ENCODE measurements around the gene LRRC28. TPM values are rescaled to one million over a fixed set of nuclear protein-coding genes. Genes with fewer than 3 reads are reported as not detected.

The LRRC28 gene
- total RNA-seq, 1 experiment from 2014 or later: 39.3 TPM

- H3K27me3 ChIP-seq (ENCODE audit: control insufficient read depth, insufficient read depth, low read length): no peaks in the 10 kb centered on the region
- no peaks in the 10 kb centered on the region for H3K4me1 ChIP-seq (ENCODE audit: control insufficient read depth, insufficient read depth, low read length)
- DNase-seq (ENCODE audit: low read depth, low spot score) (no peak), ATAC-seq (no peak)
- BruUV-seq (replicated peaks): no TSS peak
- in situ Hi-C loops (cut with HindIII; ENCODE audit: low pct_unique_long_range_greater_than_20kb, low sequenced_read_pairs): no loop called here
- H3K36me3 ChIP-seq (ENCODE audit: control insufficient read depth, insufficient read depth, low read length): no peaks in the 10 kb centered on the region
- H3K27ac ChIP-seq (ENCODE audit: low read length): no peak overlapping the region
- intact Hi-C loops (cut with micrococcal nuclease; ENCODE audit: unreplicated experiment): no loop called here
- peaks cover 8% of the 10 kb centered on the region; the same call in 1 of the 2 replicates for H3K9me3 ChIP-seq (ENCODE audit: control insufficient read depth, insufficient read depth, low read depth, low read length)
- POLR2A ChIA-PET: no interaction called here
- CTCF ChIA-PET: no interaction called here
- TF ChIP-seq POLR2AphosphoS5 (IDR thresholded peaks at IDR 0.05; ENCODE audit: low read depth, low read length) (no peak), SIN3A (IDR thresholded peaks at IDR 0.05; ENCODE audit: borderline replicate concordance, insufficient read depth, low read depth, low read length) (no peak), TCF7L2 (IDR thresholded peaks at IDR 0.05; ENCODE audit: low read depth, low read length) (no peak)
- TF ChIP-seq, protein P1, sequence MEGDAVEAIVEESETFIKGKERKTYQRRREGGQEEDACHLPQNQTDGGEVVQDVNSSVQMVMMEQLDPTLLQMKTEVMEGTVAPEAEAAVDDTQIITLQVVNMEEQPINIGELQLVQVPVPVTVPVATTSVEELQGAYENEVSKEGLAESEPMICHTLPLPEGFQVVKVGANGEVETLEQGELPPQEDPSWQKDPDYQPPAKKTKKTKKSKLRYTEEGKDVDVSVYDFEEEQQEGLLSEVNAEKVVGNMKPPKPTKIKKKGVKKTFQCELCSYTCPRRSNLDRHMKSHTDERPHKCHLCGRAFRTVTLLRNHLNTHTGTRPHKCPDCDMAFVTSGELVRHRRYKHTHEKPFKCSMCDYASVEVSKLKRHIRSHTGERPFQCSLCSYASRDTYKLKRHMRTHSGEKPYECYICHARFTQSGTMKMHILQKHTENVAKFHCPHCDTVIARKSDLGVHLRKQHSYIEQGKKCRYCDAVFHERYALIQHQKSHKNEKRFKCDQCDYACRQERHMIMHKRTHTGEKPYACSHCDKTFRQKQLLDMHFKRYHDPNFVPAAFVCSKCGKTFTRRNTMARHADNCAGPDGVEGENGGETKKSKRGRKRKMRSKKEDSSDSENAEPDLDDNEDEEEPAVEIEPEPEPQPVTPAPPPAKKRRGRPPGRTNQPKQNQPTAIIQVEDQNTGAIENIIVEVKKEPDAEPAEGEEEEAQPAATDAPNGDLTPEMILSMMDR (IDR thresholded peaks at IDR 0.05): no peak
- TF ChIP-seq, protein P2, sequence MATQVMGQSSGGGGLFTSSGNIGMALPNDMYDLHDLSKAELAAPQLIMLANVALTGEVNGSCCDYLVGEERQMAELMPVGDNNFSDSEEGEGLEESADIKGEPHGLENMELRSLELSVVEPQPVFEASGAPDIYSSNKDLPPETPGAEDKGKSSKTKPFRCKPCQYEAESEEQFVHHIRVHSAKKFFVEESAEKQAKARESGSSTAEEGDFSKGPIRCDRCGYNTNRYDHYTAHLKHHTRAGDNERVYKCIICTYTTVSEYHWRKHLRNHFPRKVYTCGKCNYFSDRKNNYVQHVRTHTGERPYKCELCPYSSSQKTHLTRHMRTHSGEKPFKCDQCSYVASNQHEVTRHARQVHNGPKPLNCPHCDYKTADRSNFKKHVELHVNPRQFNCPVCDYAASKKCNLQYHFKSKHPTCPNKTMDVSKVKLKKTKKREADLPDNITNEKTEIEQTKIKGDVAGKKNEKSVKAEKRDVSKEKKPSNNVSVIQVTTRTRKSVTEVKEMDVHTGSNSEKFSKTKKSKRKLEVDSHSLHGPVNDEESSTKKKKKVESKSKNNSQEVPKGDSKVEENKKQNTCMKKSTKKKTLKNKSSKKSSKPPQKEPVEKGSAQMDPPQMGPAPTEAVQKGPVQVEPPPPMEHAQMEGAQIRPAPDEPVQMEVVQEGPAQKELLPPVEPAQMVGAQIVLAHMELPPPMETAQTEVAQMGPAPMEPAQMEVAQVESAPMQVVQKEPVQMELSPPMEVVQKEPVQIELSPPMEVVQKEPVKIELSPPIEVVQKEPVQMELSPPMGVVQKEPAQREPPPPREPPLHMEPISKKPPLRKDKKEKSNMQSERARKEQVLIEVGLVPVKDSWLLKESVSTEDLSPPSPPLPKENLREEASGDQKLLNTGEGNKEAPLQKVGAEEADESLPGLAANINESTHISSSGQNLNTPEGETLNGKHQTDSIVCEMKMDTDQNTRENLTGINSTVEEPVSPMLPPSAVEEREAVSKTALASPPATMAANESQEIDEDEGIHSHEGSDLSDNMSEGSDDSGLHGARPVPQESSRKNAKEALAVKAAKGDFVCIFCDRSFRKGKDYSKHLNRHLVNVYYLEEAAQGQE (IDR thresholded peaks at IDR 0.05; ENCODE audit: insufficient read depth in 1 of 2, low read depth in 2 of 2, low read length in 1 of 2): no peak
- H3K4me3 ChIP-seq (ENCODE audit: low read depth in 2 of 2, low read length in 2 of 2): no peak overlapping the region
Measured at GRCh38 chr15:99369196-99369595, 117.9 kb downstream of the LRRC28 start.

GRCh38 chr15:99371180-99372103 is 120.2 kb downstream of the LRRC28 start:
- Histone ChIP-seq H3K27me3 (ENCODE audit: control insufficient read depth, insufficient read depth, low read length) (no peaks in the 10 kb centered on the region), H3K9me3 (ENCODE audit: control insufficient read depth, insufficient read depth, low read depth, low read length) (peaks cover 16% of the 10 kb centered on the region; the same call in 1 of the 2 replicates), H3K36me3 (ENCODE audit: control insufficient read depth, insufficient read depth, low read length) (no peaks in the 10 kb centered on the region), H3K4me1 (ENCODE audit: control insufficient read depth, insufficient read depth, low read length) (no peaks in the 10 kb centered on the region), H3K27ac (ENCODE audit: low read length) (no peak overlapping the region), H3K4me3 (ENCODE audit: low read depth in 2 of 2, low read length in 2 of 2) (no peak overlapping the region)
- ATAC-seq (no peak), DNase-seq (ENCODE audit: low read depth, low spot score) (no peak)
- no TSS peak for BruUV-seq (replicated peaks)
- ChIA-PET CTCF (no interaction called here), POLR2A (no interaction called here)
- intact Hi-C loops (cut with micrococcal nuclease; ENCODE audit: unreplicated experiment) (no loop called here), in situ Hi-C loops (cut with HindIII; ENCODE audit: low pct_unique_long_range_greater_than_20kb, low sequenced_read_pairs) (no loop called here)
- TF ChIP-seq SIN3A (IDR thresholded peaks at IDR 0.05; ENCODE audit: borderline replicate concordance, insufficient read depth, low read depth, low read length) (no peak), POLR2AphosphoS5 (IDR thresholded peaks at IDR 0.05; ENCODE audit: low read depth, low read length) (no peak), TCF7L2 (IDR thresholded peaks at IDR 0.05; ENCODE audit: low read depth, low read length) (no peak)
- TF ChIP-seq, protein P1 (IDR thresholded peaks at IDR 0.05): no peak
- TF ChIP-seq, protein P2 (IDR thresholded peaks at IDR 0.05; ENCODE audit: insufficient read depth in 1 of 2, low read depth in 2 of 2, low read length in 1 of 2): no peak
